Stimulated activated CD4-positive, alpha-beta T cell treated with anti-CD3 and anti-CD28 coated beads, TNF-alpha, amount 100 ng/mL, for 24 hours (primary cell): ENCODE measurements around the gene MACO1.
"Not testable (repeated sequence)": the region's sequence is repeated elsewhere in the genome, so short reads cannot be mapped to it uniquely, and the experiment has no call there.

Source experiments
- DNase-seq, 3 experiments: peaks; one replicate each; pipeline ENCODE4 v3.0.0-alpha.2; 2020; ENCODE audit warnings: low read depth in 3 of 3

The MACO1 gene

DNA sequence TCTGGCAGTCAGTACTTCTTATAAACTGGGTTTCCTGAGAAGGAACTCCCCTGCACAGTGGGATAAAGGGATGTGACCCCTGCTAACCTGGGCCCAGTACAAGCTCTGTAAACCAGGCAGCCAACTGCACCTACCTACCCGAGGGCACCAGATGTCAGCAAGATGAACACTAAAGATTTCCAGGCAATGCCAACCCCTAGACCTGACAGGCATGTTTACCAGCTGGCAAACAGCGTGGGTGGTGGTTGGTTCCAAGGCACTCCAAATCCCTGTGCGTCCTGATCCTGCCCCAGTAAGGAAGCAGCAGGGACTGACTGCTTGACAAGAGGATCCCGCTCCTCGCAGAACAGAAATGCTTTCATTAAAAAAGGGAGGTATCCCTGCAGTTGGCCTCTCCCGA lies 7.5 kb upstream of the MACO1 start:
- not testable (repeated sequence) for DNase-seq

DNA sequence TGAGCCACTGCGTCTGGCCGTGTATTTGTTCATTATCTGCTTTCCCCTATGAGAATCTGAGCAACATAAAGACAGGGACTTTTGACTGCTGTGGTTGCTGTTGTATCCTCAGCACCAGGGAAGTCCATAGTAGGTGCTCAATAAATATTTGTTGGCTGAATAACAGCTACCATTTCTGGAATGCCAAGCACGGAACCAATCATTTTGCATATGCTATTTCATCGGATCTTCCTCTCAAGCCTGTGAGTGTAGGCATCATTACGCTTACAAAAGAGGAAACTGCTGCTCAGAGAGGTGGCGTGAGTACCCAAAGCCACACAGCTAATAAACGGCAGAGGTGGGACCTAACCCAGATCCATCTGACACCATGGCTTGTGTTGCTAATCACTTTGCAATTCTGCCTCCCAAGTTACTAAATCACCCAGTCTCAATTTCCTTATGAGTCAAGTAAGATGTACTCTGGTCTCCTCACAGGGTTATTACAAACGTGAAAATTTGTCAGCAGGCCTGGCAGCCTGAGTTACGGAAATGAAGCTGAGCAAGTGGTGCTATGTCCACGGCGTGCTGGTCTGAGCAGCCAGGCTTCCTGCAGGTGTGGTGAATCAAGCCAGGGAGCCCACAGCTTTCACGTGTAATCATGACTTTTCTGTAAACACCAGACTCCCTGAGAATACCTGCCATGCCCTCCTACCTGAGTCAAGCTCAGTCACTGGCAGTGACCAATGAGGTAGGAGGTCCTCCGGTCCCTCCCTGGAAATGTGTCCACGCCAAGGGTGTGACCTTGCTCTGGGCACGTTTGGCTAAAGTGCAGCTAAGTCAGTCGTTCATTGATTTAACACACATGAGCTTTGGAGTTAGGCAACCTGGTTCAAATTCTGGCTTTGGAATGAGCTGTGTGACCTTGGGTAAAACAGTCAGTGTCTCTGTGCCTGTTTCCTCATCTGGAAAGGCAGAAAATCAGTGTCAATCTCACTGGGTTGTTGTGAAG lies 5.3 kb upstream of the MACO1 start:
- DNase-seq, result no peak

DNA sequence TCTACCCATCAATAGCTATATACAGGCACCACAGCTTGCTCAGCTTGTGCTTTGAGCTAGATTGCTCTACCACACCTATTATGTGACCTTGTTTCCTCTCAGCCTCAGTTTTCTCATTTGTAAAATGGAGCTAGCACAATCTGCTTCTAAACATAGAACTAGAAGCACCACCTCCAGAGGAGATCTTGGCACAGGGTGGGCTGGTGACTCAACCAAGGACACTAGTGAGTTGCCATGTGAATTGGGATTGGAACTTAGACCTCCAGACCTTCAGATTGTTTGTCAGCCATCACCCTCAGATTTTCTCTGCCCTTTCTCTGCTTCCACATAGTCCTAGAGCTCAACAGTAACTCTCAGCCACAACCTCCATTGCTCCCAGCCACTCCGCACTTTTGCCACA lies 3.0 kb upstream of the MACO1 start:
- DNase-seq, result no peak

DNA sequence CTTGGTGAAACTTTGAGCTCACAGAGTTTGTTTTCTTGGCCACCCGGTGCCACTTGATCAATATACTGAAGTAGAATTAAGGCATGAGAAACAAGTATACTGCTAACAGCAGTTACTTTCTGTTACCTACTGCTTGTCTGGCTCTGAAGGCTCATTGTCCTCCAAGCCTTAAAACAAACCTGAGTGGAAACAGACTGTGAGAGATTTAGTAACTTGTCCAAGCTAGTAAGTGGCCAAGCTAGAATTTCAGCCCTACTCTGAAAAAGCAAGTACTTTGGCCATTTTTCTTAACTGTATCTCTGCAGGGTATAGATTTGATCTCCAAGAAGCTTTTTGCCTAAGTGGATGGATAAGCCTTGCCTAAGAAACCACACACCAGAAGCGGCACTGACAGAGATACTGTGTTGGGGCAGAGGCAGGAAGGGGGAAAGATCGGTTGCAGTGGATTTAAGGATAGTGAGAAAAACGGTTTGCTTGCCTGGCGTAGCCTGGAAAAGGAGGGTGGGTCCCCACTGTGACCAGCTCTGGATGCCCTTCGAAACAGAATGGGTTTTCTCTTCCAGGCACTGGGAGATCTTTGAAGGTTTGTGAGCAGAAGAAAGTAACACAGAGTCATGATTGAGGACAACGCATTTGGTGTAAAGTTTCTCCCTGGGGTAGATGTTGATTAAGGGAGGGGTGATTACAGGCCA lies 2.1 kb upstream of the MACO1 start:
- no peak for DNase-seq

DNA sequence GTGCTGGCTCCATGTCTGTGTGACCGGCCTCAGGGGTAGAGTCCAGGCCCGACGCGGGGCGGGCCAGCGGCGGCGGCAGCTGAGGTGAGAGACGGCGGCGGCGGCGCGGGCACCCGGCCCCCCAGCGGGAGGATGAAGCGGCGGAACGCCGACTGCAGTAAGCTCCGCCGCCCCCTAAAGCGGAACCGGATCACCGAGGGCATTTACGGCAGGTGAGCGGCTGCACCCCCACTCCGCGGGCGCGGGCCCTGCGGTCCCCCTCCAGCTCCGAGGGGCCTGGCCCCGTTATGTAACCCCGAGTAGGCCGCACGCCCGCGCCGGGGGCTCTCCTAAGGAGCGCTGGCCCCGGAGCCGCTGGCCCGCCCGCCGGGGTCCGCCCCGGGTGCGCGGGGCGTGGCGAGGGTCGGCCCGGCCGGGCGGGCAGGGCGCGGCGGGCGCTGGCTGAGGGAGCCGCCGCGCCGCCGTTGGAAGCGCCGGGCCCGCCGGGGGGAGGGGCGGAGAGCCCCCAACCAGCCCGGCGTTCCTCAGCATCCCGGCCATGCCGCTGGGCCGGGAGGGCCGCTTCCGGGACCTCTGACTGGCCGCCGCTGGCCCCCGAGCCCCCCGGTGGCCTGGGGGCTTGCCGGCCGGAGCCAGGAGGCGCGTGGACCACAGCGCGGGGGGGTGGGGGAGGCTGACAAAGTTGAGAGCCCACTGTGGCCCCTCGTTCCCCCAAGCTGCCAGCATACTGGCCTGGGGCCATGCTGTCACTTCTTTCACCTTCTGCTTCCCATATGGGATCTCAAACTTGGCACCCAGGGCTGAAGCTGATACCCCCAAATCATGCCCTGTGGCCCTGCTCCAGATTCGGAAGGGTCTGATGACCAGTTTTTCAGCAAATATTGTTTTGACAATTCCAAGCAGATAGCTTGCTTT lies 527 bp downstream of the MACO1 start:
- no peak for DNase-seq

DNA sequence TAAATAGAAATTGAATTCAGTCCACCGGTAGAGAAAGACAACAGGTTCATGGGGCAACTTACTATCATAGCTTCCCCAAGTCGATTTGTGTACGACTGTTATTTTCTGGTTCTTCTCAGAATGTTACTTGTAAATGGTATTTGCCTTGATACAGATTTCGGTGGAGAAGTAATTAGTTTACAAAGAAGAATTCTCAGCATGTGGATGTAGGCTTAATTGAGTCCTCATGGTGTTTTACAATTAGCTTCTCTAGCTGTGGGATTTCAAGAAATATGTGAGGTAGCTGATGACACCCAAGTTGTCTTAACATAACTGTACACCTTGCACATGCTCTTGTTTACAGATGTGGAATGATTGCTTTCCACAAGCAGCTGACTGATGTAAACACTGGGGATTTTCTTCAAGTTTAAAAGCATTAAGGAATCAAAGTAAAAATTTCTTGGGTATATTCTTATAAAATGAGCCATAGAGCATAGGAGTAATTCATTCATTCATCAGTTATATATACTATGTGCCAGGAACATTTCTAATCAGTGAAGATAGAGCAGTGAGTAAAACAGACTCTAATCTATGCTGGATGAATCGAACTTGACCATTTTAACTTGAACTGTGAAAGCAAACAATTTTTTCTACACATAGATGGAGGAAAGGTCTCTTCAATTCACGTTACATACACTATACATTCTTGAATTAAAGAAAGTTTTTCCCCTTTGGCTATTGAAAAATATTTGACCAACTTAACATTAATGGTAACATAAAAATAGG lies 1.4 kb downstream of the MACO1 start:
- no peak for DNase-seq

DNA sequence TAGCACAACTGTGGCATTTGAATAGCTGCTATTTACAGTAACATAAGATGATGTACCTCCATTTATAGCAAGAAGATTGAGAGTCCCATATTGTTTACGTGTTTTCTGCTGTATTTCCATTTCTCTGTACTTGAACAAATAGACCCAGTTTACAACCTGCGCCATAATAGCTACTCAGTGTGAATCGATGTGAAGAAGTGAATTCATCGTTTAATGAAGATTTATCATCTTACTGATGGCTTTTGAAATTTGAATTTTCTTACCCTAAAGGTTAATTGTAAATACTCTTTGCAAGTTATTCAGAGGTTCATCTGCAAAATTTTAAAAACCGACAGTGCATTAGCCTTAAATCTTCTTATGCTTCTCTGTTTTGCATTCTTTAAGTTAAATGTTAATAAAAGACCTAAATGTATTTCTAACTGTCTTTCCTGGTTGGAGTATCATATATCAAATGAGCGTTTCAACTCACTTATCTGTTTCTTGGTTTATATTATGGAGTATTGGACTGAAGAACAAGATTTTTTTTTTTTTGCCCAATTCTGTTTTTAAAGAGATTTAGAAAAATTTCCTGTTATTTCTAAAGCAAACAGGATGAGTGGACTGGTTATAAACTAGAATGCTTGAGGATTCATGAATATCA lies 2.2 kb downstream of the MACO1 start:
- DNase-seq, result no peak

DNA sequence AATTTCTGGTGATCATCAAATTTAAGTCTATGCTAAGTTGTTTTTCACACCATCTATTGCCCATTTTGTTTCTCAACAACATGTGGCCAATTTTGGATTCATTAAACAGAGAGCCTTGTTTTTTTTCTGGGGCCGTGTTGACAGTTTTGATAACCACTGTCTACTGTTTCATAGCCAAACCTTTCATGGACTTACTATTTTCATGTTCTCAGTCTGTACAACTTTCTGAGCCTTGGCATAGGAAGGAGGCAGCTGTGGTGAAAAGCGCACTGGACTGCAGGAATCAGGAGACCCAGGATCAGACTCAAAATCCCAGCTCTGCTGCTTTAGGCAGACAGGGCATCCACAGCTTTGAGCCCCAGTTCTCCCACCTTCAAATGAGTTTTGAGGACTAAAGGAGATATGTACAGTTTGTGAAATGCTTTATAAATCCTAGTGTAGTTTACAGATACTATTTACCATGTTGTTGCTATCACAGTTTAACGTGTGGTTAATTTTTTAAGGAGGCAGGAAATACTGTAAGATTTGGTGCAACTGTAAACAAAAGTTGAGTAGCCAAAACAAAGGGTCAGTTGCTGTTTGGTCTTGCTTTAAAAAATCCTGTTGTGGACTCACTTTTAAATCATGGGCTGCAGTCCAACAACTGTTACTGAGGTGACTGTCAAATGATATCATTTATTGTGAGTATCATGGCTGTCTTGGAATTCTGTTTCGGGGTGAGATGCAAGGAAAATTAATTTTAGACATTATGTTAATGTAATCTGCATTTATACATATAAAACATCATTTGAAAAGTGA lies 2.9 kb downstream of the MACO1 start:
- DNase-seq, result no peak

DNA sequence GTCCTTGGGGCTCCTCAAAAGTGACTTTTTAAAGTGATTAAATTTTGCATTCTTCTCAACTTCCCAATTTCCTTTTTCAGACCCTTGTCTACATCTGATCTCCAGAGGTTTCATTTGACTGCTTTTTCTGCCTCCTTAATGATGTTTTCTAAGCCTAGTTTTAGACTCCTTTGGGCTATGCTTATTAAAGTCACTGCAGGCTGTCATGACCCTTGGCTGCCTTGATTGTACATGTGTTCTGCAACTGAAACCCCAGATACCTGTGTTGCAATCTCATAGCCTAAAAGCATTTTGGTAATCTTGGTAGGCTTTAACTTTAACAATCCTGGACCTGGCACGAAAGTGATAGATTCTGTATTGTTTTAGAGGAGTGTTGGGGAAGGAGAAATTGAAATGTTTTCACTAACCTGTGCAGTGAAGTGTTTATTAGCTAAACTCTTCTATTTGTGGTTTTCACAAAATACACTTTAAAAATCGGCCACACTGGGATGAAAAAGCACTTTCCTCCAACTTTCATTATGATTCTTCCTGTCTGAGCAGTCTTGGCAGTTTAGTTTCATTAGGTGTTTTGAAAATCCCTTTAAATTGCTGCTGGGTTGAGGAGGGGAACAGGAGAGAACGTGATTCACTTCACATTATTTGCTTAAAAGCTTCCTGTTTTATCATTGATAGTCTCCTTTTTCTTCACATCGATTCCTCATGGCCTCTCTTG lies 4.9 kb downstream of the MACO1 start:
- DNase-seq, result no peak

DNA sequence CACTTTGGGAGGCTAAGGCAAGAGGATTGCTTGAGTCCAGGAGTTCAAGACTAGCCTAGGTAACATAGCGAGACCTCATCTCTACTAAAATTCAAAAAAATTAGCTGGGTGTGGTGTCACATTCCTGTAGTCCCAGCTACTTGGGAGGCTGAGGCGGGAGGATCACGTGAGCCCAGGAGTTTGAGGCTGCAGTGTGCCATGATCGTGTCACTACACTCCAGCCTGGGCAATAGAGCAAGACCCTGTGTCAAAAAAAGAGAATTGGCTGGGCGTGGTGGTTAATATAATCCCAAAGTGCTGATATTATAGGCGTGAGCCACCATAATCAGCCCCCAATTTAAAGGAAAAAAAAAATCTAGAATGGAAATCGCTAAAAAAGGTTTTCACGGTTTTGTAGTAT lies 7.0 kb downstream of the MACO1 start:
- no peak for DNase-seq

DNA sequence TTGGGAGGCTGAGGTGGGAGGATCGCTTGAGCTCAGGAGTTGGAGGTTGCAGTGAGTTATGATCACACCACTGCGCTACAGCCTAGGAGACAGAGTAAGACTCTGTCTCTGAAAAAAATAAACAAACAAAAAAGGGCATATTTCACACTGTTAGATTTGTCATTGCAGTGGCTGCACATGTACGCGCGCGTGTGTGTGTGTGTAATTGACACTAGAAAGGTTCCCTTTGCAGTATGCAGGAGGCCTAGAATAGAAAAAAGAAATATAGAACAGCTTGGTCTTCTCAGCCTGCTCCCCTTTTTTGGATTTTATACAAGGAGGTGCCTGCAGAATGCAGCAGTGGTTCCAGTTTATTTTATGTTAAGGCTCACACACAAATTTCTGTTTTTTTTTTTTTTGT lies 8.6 kb downstream of the MACO1 start:
- DNase-seq, result no peak

DNA sequence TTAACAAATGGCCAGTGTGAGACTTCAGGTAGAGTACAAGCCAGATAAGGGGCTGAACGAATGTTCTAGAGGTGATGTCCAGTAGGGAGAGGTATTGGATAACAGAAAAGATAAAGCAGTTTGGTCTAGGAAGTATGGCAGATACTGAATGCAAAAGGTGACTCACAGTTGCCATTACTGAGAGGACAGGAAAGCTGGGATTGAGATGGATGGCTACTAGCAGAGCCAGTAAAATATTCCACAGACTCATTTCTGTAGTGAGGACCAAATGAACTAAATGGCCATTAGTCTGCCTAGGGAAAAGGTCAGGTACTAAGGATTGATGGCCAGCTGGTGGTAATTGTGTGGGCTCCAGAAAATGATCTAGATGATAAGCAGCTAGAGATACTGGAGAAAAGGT lies 11.5 kb downstream of the MACO1 start:
- no peak for DNase-seq

DNA sequence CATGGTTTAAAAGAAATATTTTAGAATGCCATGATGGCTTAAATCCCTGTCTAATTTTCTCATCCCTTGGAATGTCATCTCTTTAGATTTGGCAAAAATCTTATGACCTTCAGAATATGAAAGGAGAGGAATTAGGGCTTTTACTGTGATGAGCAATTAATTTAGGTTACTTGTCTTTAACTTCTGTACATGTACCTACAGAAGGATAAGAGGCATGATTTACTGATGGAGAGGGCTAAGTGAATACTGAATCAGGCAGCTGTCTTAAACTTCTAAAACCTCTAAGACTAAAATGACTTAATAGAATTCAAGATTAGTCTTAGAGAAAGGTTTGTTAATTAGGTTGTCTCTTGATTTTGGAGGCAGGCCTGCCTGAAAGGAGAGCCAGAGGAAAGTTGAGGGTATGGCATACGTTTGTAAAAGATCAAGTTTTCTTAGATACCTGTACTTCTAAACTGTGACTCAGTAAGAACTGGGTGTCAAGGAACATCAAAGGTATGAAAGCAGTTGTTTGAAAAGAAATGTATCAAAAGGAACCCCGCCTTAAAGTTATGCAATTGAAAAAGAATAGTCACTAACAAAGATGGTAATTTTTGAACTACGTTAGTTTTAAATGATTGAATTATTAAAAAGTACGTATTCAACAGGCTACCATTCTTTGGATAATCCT lies 12.5 kb downstream of the MACO1 start:
- DNase-seq, result no peak

DNA sequence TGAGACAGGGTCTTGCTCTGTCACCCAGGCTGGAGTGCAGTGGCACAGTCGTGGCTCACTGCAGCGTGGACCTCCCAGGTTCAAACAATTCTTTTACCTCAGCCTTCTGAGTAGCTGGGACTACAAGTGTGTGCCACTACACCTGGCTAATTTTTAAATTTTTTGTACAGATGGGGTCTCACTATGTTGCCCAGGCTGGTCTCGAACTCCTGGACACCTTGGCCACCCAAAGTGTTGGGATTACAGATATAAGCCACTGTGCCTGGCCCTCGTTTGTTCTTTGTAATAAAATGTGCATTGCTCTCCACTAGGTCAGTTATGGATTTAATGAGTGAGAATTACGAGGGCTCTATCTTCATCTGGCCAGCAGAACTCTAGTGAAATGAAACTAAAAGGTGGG lies 13.9 kb downstream of the MACO1 start:
- DNase-seq, result not testable (repeated sequence)

DNA sequence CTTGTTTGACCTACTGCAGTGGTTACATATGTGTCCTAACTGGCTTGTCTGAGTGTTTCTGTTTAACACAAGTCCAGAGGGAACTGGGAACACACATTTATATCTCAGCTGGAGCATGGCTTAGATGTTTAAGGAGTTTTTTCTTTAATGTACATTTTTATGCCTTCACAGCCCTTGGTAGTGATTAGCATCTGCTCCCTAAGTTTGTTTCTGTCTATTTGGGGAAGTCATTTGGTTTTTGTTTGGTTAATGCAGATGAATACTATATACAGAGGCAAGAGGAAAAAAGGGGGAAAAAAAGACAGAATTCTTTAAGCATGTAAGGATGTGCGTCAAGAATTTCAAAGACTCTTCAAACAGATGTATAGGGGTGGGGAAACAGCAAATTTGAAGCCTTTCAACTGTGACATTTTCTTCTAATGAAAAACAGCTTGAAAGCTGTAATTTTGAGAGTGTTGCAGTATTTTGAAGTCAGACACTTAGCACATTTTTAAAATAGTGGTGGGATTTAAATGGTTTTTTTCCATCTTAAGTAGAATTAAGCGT lies 15.4 kb downstream of the MACO1 start:
- no peak for DNase-seq

DNA sequence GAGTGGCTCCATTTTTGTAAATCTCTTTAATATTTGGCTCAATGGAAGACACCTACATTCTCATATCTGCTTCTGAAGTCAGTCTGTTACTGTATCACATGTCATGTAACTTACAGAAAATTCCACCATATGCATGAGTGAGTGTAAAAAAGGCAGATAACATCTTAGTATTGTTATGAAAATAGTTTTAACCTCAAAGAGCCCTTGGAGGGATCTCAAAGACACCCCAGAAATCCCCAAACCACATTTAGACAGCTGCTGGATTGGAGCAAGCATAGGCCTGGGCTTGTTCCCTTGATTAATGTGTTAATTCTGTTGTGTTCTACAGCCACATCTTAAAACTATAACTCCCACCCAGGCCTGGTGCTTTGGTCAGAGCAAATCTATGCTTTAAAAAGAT lies 16.9 kb downstream of the MACO1 start:
- no peak for DNase-seq

DNA sequence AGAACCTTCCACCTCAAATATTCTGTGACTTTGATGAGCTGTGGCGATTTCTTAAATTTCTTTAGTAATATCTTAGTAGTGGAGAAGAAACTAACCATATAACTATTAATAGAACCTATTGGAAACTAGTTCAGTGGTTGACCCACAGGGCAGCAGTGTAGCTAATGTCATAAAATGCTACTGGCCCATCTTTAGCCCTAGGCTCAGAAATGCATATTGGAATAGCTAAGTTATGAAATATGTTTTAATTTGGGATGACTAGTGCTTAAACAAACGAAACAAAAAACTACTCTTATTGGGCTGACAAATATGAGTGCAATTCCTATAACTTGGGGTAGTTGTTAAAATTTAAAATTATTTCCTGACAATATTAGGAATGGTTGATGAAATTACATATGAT lies 20.2 kb downstream of the MACO1 start:
- DNase-seq, result no peak

DNA sequence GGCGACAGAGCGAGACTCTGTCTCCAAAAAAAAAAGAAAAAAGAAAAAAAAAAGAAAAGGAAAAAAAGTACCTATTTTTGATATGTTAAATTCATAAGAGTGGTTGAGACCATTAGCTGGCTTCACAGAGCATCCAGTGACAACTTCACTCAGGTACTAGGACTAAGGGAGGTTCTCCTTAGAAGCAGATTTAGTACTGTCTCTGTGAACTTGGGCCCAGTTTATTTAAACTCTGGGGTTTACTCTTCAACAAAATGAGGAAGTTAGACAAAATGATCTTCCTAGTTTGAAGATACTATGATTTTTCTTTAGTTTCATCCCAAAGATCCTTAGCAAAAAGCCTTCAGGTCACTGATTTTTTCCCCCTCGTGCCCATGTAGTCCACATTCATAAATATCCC lies 21.2 kb downstream of the MACO1 start:
- no peak for DNase-seq
